HCT116 (cell line): ENCODE measurements around the gene PANK4. TPM values are rescaled to one million over a fixed set of nuclear protein-coding genes. Genes with fewer than 3 reads are reported as not detected.

Source experiments
- ATAC-seq: fragments of 200-7000 bp; cut with Tn5 transposase; 2 replicates; pipeline ENCODE4 v1.9.1; 2020; ENCODE audit warnings: mild to moderate bottlenecking, moderate library complexity
- BruUV-seq: library from RNA; stranded (reverse); fragments of 400-500 nt; replicated peaks from 2 replicates; lab custom pipeline; 2021; lab: Mats Ljungman, UMichigan
- CTCF ChIA-PET: fragments of 300-600 bp; sonication (Branson Sonifier 250); formaldehyde crosslinking; loops from one replicate; lab custom pipeline; 2021; ENCODE audit warnings: antibody characterized with exemption; lab: Charles Lee
- POLR2A ChIA-PET: fragments of 300-600, 350-600 bp; sonication (Branson Sonifier 250); formaldehyde crosslinking; loops from one replicate; lab custom pipeline; 2021; ENCODE audit warnings: antibody characterized with exemption; lab: Charles Lee
- RAD21 ChIA-PET, 2 experiments: fragments of 300-600 bp; sonication (Branson Sonifier 250); formaldehyde crosslinking; loops; one replicate each; lab custom pipeline; 2023; ENCODE audit warnings: low total read pairs in 2 of 2; ENCODE audit not compliant: uncharacterized antibody in 2 of 2, unreplicated experiment in 2 of 2, low non-redundant PET in 1 of 2; lab: Charles Lee
- DNase-seq: peaks from one replicate; pipeline ENCODE4 v3.0.0-alpha.2; 2010; ENCODE audit warnings: low read depth, low spot score
- H2AFZ ChIP-seq: fragments of 200-600 bp; shearing (Covaris generic), sonication (generic); 2 replicates; pipeline ENCODE4 v1.6.1; 2017; ENCODE audit warnings: low read depth, mixed run types, mixed read lengths, antibody characterized with exemption, low read length; ENCODE audit not compliant: poor library complexity, severe bottlenecking
- H3K27ac ChIP-seq: 2 replicates; pipeline ENCODE4 v1.5.1; 2012; ENCODE audit warnings: low read depth, low read length
- H3K27me3 ChIP-seq: fragments of 200-600 bp; sonication (generic); 2 replicates; pipeline ENCODE4 v1.6.1; 2016; ENCODE audit warnings: mixed run types, low read length, mixed read lengths; ENCODE audit not compliant: insufficient read depth
- H3K36me3 ChIP-seq, 2 experiments: fragments of 200-500 bp in 1 of 2; fragments of 200-600 bp in 1 of 2; sonication (Bioruptor generic) in 1 of 2; sonication (generic) in 1 of 2; 2 replicates each; pipeline versions ENCODE4 v1.5.1 to v1.6.1; 2014 to 2016; ENCODE audit warnings: low read length in 2 of 2, inconsistent platforms in 1 of 2, mixed read lengths in 1 of 2, mixed run types in 1 of 2; ENCODE audit not compliant: insufficient read depth in 2 of 2, control insufficient read depth in 1 of 2
- H3K4me1 ChIP-seq, 2 experiments: fragments of 200-600 bp in 1 of 2; sonication (generic) in 1 of 2; 2 replicates each; pipeline versions ENCODE4 v1.5.1 to v1.6.1; 2012 to 2017; ENCODE audit warnings: low read length in 2 of 2, inconsistent platforms in 1 of 2, mild to moderate bottlenecking in 1 of 2, mixed read lengths in 1 of 2, mixed run types in 1 of 2, moderate library complexity in 1 of 2; ENCODE audit not compliant: insufficient read depth in 2 of 2, control insufficient read depth in 1 of 2
- H3K4me2 ChIP-seq: fragments of 200-600 bp; sonication (generic); 2 replicates; pipeline ENCODE4 v1.6.1; 2017; ENCODE audit warnings: mixed run types, low read length, mixed read lengths
- H3K4me3 ChIP-seq, 2 experiments: fragments of 200-600 bp in 1 of 2; sonication (generic) in 1 of 2; replicated peaks in 1 of 2; 2 replicates each; pipeline ENCODE4 v1.5.1; 2011 to 2016; ENCODE audit warnings: low read length in 2 of 2, control low read depth in 1 of 2, low read depth in 1 of 2, mild to moderate bottlenecking in 1 of 2, mixed read lengths in 1 of 2, mixed run types in 1 of 2
- H3K79me2 ChIP-seq: fragments of 200-600 bp; sonication (generic); 2 replicates; pipeline ENCODE4 v1.6.1; 2017; ENCODE audit warnings: mild to moderate bottlenecking, mixed run types, low read length, moderate library complexity, mixed read lengths; ENCODE audit not compliant: insufficient read depth
- H3K9ac ChIP-seq: fragments of 200-600 bp; sonication (generic); 2 replicates; pipeline ENCODE4 v1.6.1; 2016; ENCODE audit warnings: low read length, mixed read lengths
- H3K9me2 ChIP-seq: fragments of 200-600 bp; sonication (generic), shearing (Covaris generic); 2 replicates; pipeline ENCODE4 v1.6.1; 2017; ENCODE audit warnings: mixed run types, mild to moderate bottlenecking, moderate library complexity; ENCODE audit not compliant: insufficient read depth
- H3K9me3 ChIP-seq, 2 experiments: fragments of 200-500 bp in 1 of 2; fragments of 200-600 bp in 1 of 2; sonication (Bioruptor generic) in 1 of 2; sonication (generic) in 1 of 2; 2 replicates each; pipeline ENCODE4 v1.6.1; 2014 to 2017; ENCODE audit warnings: low read length in 2 of 2, mixed read lengths in 2 of 2, inconsistent platforms in 1 of 2, low read depth in 1 of 2, mild to moderate bottlenecking in 1 of 2, mixed run types in 1 of 2, moderate library complexity in 1 of 2; ENCODE audit not compliant: control insufficient read depth in 1 of 2, insufficient read depth in 1 of 2
- H4K20me1 ChIP-seq: fragments of 200-600 bp; sonication (generic), shearing (Covaris generic); 2 replicates; pipeline ENCODE4 v1.6.1; 2017; ENCODE audit warnings: mixed run types, mild to moderate bottlenecking, moderate library complexity; ENCODE audit not compliant: insufficient read depth
- CBX3 ChIP-seq: IDR thresholded peaks from 2 replicates; pipeline ENCODE4 v1.6.1; 2012; ENCODE audit warnings: low read depth
- CEBPB ChIP-seq: IDR thresholded peaks from 2 replicates; pipeline ENCODE4 v1.6.1; 2012; ENCODE audit warnings: low read depth
- CTCF ChIP-seq, 3 experiments: fragments of 200-600 bp in 1 of 3; sonication (generic) in 1 of 3; IDR thresholded peaks in 2 of 3; conservative IDR thresholded peaks in 1 of 3; 2 replicates each; pipeline ENCODE4 v1.5.1; 2012 to 2017; ENCODE audit warnings: low read depth in 2 of 3, low read length in 2 of 3, antibody characterized with exemption in 1 of 3, borderline replicate concordance in 1 of 3, control low read depth in 1 of 3, mild to moderate bottlenecking in 1 of 3, mixed read lengths in 1 of 3, mixed run types in 1 of 3, moderate library complexity in 1 of 3; ENCODE audit not compliant: insufficient read depth in 1 of 3
- EGR1 ChIP-seq: IDR thresholded peaks from 2 replicates; pipeline ENCODE4 v1.6.1; 2012; ENCODE audit warnings: low read depth
- ELF1 ChIP-seq: IDR thresholded peaks from 2 replicates; pipeline ENCODE4 v1.6.1; 2012; ENCODE audit warnings: low read depth, borderline replicate concordance
- JUND ChIP-seq: IDR thresholded peaks from 2 replicates; pipeline ENCODE4 v1.6.1; 2012
- MAX ChIP-seq: IDR thresholded peaks from 2 replicates; pipeline ENCODE4 v1.6.1; 2012
- POLR2A ChIP-seq: IDR thresholded peaks from 2 replicates; pipeline ENCODE4 v1.7.0; 2011; ENCODE audit warnings: borderline replicate concordance; ENCODE audit not compliant: insufficient read depth, insufficient read length; ENCODE audit errors: extremely low read depth
- POLR2AphosphoS5 ChIP-seq: IDR thresholded peaks from 2 replicates; pipeline ENCODE4 v1.6.1; 2011; ENCODE audit warnings: mild to moderate bottlenecking, low read depth, low read length, moderate library complexity
- RAD21 ChIP-seq: IDR thresholded peaks from 2 replicates; pipeline ENCODE4 v1.6.1; 2012; ENCODE audit warnings: low read depth, mild to moderate bottlenecking
- SP1 ChIP-seq: IDR thresholded peaks from 2 replicates; pipeline ENCODE4 v1.6.1; 2012; ENCODE audit warnings: low read depth
- SRF ChIP-seq: IDR thresholded peaks from 2 replicates; pipeline ENCODE4 v1.6.1; 2012; ENCODE audit warnings: low read depth
- TCF7L2 ChIP-seq: IDR thresholded peaks from 2 replicates; pipeline ENCODE4 v1.7.0; 2011; ENCODE audit warnings: borderline replicate concordance, inconsistent platforms; ENCODE audit not compliant: insufficient read depth, insufficient read length; ENCODE audit errors: extremely low read depth
- YY1 ChIP-seq: IDR thresholded peaks from 2 replicates; pipeline ENCODE4 v1.6.1; 2011; ENCODE audit warnings: low read length, low read depth, moderate library complexity, mild to moderate bottlenecking; ENCODE audit not compliant: insufficient replicate concordance; ENCODE audit errors: extremely low read depth
- ZBTB33 ChIP-seq: IDR thresholded peaks from 2 replicates; pipeline ENCODE4 v1.6.1; 2011; ENCODE audit warnings: mild to moderate bottlenecking, low read length, moderate library complexity; ENCODE audit not compliant: insufficient replicate concordance; ENCODE audit errors: extremely low read depth
- ZFX ChIP-seq: fragments of 450-650 bp; IDR thresholded peaks from 2 replicates; pipeline ENCODE4 v1.6.1; 2017
- ZNF274 ChIP-seq: fragments of 200-500 bp; sonication (Bioruptor generic); IDR thresholded peaks from 2 replicates; pipeline ENCODE4 v1.6.1; 2014; ENCODE audit warnings: mild to moderate bottlenecking, low read depth, low read length, inconsistent platforms
- intact Hi-C: fragments of 100-400 bp; cut with micrococcal nuclease; formaldehyde crosslinking; loops from 2 replicates; pipeline ENCODE4 v1.10.0; 2022
- total RNA-seq: library from RNA; stranded (reverse); gene quantifications from one replicate; pipeline ENCODE4 v1.2.1, GENCODE V29; 2021; ENCODE audit not compliant: unreplicated experiment

PANK4 gene
- total RNA-seq, 1 experiment from 2014 or later = 38.5 TPM

- TF ChIP-seq RAD21 = no peak
- TF ChIP-seq POLR2AphosphoS5 = no peak
- no peak for TF ChIP-seq SRF
- no peak for TF ChIP-seq TCF7L2
- TF ChIP-seq ELF1 = no peak
- no peak for TF ChIP-seq YY1
- TF ChIP-seq ZNF274 = no peak
- TF ChIP-seq, all 23 proteins: peak for 0
Observed at GRCh38 chr1:2533365-2533764, 7.0 kb upstream of the PANK4 start (continued).

- CTCF ChIA-PET = no interaction called here
- Histone ChIP-seq H3K27me3 (no peaks in the 10 kb centered on the region), H3K4me3 (no peak overlapping the region)
- no peak for ATAC-seq
- TF ChIP-seq ELF1 (no peak), SP1 (no peak), ZBTB33 (no peak), MAX (no peak), CTCF (IDR thresholded peaks at IDR 0.05 in 2 of 3, conservative IDR thresholded peaks at IDR 0.05 in 1 of 3; ENCODE audit: borderline replicate concordance in 1 of 3, insufficient read depth in 1 of 3, low read depth in 2 of 3, low read length in 2 of 3) (no peak), ZFX (no peak), CEBPB (no peak), SRF (no peak), EGR1 (no peak), JUND (no peak), YY1 (no peak), POLR2A (no peak), CBX3 (no peak)
- TF ChIP-seq, all 23 proteins: peak for 0
- Histone ChIP-seq H3K27ac (no peak overlapping the region), H3K9me2 (no peaks in the 10 kb centered on the region), H3K9me3 (no peaks in the 10 kb centered on the region), H3K4me2 (no peak overlapping the region; the same call in 1 of the 2 replicates), H2AFZ (no peak overlapping the region), H3K4me1 (peaks cover 12 to 31% of the 10 kb centered on the region in 2 experiments; a peak in 3 of 4 replicates), H3K9ac (no peak overlapping the region), H3K36me3 (no peaks in the 10 kb centered on the region), H4K20me1 (no peaks in the 10 kb centered on the region), H3K79me2 (no peaks in the 10 kb centered on the region)
- RAD21 ChIA-PET = no interaction called here
- POLR2A ChIA-PET = interaction anchor here (1.3 kb wide), 1 partner anchor 13 kb away, joined by 3 read pairs; no protein-coding TSS in a partner anchor
- no peak for DNase-seq
- intact Hi-C loops = no loop called here
- no TSS peak for BruUV-seq
Observed at GRCh38 chr1:2532485-2533160, 6.2 kb upstream of the PANK4 start.
